ENCODE measurements around the gene ADRA2C. TPM values are rescaled to one million over a fixed set of nuclear protein-coding genes. Genes with fewer than 3 reads are reported as not detected.

Gene ADRA2C
- polyA plus RNA-seq, 4 donors: 5.2 to 16.2 (median 12.6) TPM

DNA sequence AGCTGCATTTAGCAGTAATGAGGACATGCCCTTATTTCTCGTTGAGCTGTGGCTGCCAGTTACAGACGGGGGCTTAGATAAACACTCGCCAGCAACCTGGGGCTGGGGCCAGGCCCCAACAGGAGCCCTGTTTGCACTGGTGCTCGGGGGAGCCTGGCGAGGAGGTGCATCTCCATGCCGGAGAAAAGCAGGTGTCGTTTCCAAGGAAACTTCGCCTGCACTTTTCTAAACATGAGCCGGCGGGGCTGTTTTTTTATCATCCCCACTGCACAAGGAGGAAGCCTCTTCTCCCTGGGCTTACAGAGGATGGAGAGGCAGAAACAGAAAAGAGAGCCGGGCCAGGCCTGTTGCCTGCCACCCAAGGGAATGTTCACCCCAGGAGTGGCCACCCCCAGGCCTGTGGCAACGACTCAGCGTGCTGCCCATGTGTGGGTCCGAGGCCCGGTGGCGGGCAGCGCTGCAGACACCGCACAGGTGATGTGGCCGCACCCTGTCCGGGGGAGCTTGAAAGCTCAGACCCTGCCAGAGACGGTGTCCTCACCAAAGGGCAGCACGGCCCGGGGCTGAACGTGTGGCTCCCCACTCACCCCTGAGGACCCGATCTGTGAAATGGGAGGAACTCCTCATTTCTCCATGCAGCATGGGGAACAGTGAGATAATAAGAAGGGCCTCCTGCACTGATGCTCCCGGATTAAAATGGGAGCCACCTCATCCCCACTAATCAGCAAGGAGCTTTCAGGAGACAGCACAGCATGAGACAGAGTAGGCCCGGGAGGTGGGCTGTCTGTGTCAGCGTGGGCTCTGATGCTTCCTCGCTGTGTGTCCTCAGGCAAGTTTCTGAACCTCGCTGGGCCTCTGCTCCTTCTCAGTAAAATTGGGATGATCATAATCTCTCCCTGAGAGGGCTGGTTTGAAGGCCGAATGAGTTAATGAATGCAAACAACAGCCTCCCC is 33.8 kb upstream of the ADRA2C start:
- no peak for DNase-seq (ENCODE audit: low read depth in 4 of 4, low spot score in 2 of 4)

- no peak for DNase-seq (ENCODE audit: low read depth in 4 of 4, low spot score in 2 of 4)
These were observed 33.0 kb upstream of the ADRA2C start for GRCh38 chr4:3733195-3733594.

DNA sequence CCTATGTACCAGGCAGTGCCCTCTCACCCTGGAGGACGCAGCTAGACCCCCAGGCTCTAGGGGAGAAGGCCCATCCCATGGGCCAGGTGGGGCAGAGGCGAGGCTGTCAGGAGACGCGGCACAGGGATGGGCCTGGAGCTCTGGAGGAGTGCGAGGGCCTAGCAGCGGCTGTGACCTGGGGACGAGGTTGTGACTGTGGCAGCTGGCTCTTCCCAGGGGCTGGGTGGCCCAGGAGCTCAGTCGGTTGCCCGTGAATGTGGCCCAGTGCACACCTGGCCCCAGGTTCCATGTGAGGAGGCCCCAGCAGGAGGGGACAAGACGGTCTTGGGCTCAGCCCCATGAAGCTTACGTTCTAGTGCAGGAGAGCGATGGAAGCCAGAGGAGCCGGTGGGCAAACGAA is 31.0 kb upstream of the ADRA2C start:
- no peak for DNase-seq (ENCODE audit: low read depth in 4 of 4, low spot score in 2 of 4)

GRCh38 chr4:3736290-3736689 is 29.9 kb upstream of the ADRA2C start:
- no peak for DNase-seq (ENCODE audit: low read depth in 4 of 4, low spot score in 2 of 4)

- no peak for DNase-seq (ENCODE audit: low read depth in 4 of 4, low spot score in 2 of 4)
These were observed 29.4 kb upstream of the ADRA2C start for GRCh38 chr4:3736806-3737205.

DNA sequence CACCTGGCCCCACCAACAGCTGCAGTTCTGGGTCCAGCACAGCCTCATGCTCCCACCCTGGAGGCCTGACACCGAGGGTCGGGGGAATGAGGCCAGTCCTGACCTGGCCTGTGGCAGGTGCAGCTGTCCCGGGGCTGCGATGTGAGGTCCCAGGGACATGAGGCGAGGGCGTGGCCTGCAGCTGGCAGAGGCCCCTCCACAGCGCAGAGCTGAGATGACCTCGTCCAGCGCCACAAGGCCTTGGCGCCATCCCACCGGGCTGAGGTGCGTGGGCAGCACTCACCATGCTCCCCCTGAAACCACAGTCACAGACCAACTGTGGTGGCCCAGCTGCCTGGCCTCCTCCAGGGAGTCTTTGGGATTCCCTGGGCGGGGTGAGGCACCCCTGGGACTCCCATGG is 26.6 kb upstream of the ADRA2C start:
- DNase-seq (ENCODE audit: low read depth in 4 of 4, low spot score in 2 of 4): no peak

DNA sequence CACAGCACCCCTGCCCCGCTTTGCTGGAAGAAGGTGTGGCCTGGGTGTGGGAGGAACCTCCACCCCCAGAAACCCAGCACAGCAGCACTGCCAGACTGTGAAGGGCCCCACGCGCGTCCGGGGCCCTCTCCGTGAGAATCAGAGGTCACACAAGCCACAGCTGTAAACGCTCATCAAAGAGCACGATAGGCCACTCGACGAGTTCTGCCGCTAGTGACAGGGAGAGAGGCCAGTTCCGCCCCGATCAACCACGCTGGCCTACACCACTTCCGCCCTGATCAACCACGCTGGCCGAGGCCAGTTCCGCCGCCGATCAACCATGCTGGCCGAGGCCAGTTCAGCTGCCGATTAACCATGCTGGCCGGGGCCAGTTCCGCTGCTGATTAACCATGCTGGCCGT is 25.9 kb upstream of the ADRA2C start:
- no peak for DNase-seq (ENCODE audit: low read depth in 4 of 4, low spot score in 2 of 4)

DNA sequence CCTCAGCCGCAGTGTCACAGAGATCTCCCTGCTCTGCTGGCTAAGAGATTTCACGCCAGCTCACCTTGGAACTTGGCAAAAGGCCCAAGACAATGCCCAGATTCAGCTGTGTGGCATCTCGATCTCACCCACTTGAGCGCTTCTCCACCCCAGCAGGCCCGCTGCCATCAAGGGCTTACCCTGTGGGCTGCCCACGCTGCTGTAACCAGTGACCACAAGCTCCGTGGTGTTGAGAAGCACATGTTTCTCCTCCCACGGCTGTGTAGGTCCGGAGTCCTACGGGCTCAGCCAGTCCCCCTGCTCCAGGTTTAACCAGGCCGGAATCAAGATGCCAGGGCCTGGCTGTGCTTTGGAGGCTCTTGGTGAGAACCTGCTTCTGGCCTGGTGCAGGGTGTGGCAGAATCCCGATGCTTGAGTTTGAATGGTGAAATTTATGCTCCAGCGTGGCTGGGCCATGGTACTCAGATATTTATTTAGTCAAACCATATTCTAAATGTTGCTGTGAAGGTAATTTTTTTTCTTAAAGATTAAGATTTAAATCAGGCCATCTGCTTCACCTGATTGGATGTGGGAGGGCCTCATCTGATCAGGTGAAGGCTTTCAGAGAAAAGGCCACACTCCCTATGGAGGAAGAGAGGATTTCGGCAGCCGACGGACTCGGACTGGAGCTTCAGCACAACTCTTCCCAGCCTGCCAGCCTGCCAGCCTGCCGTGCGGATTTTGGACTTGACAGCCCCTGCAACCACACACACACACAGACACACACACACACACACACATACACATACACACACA is 24.8 kb upstream of the ADRA2C start:
- DNase-seq (ENCODE audit: low read depth in 4 of 4, low spot score in 2 of 4): no peak

- DNase-seq (ENCODE audit: low read depth in 4 of 4, low spot score in 2 of 4): no peak
These were observed 23.6 kb upstream of the ADRA2C start for GRCh38 chr4:3742610-3743009.

DNA sequence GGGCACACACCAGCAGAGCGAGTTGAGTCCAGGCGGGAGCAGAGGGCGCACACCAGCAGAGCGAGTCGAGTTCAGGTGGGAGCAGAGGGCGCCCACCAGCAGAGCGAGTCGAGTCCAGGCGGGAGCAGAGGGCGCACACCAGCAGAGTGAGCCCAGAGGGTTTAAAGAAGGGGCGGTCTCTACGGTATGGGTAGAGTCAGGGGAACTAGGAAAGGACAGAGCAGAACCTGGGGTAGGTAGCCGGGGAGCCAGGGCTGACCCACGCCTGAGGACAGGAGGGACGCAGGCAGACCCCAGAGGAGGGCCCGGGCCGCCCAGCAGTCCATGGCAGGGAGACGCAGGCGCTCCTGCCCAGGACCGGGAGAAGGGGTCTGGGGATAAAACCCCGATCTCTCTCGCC is 22.0 kb upstream of the ADRA2C start:
- no peak for DNase-seq (ENCODE audit: low read depth in 4 of 4, low spot score in 2 of 4)

GRCh38 chr4:3744901-3745300 is 21.3 kb upstream of the ADRA2C start:
- no peak for DNase-seq (ENCODE audit: low read depth in 4 of 4, low spot score in 2 of 4)

GRCh38 chr4:3745886-3746656 is 20.1 kb upstream of the ADRA2C start:
- DNase-seq (ENCODE audit: low read depth in 4 of 4, low spot score in 2 of 4): no peak

- no peak for DNase-seq (ENCODE audit: low read depth in 4 of 4, low spot score in 2 of 4)
These were observed 19.2 kb upstream of the ADRA2C start for GRCh38 chr4:3746701-3747580.

- no peak for DNase-seq (ENCODE audit: low read depth in 4 of 4, low spot score in 2 of 4)
These were observed 18.6 kb upstream of the ADRA2C start for GRCh38 chr4:3747581-3747904.

DNA sequence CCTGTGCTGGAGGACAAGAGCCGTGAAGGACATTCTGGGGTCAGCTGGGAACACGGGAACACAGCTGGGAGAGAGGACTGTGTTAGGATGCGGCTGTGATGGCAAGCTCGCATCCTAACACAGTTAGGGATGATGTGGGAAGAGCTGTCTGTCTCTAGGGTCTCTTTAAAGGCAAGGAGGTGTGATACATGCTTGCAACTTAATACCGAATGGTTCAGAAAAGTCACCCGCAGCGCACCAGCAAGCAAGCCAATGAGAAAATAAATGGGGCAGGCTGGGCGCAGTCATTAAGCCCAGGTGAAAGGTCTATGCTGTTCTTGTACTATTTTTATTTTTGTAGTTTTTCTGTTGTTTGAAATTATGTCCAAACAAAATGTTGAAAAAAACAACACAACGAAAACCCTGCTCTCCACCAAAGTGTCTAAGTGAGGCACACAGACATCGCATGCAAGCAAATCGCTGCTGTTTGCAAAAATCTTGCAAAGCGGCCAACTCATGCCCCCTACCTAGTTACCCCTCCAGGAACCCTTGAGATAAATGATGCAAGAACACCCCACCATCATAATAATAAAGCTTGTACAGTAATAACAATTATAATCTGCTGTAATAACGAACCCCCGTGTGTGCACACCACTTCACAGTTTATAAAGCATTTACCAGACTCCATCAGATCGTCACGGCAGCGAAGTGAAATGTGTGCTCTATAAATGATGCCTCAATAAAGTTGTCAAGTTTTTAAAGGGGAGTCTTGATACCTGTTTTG is 17.9 kb upstream of the ADRA2C start:
- no peak for DNase-seq (ENCODE audit: low read depth in 4 of 4, low spot score in 2 of 4)

- no peak for DNase-seq (ENCODE audit: low read depth in 4 of 4, low spot score in 2 of 4)
These were observed 17.1 kb upstream of the ADRA2C start for GRCh38 chr4:3749081-3749480.

GRCh38 chr4:3750334-3750733 is 15.9 kb upstream of the ADRA2C start:
- no peak for DNase-seq (ENCODE audit: low read depth in 4 of 4, low spot score in 2 of 4)

DNA sequence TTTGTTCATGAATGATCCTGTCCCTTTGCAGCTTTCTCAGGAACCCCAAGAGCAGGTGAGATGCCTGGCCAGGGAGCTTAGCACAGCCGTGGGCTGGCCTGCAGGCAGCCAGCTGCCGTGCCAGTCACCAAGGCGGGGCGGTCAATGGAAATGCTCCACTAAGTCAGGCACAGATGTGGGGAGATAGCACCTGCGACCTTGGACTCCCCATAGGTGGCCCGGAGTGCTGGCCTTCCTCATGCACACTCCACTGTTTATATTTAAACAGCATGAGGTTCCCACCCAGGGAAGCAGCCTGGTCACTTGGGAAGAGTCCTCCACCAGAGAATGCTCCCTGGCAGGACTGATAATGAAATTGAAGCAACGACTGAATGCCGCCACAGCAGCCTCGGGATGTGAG is 14.2 kb upstream of the ADRA2C start:
- DNase-seq (ENCODE audit: low read depth in 4 of 4, low spot score in 2 of 4): no peak

- no peak for DNase-seq (ENCODE audit: low read depth in 4 of 4, low spot score in 2 of 4)
These were observed 12.3 kb upstream of the ADRA2C start for GRCh38 chr4:3753726-3754412.
